ENCODE measurements around the gene TMEM141.

- no peak for TF ChIP-seq CTCF (IDR thresholded peaks at IDR 0.05)
- no peak for TF ChIP-seq EZH2 (IDR thresholded peaks at IDR 0.05)
Measured at GRCh38 chr9:136821826-136822544, 30.8 kb downstream of the TMEM141 start.
